Ishikawa (cell line): ENCODE results near the gene YEATS2.
A peak's percentile ranks its signal among the peaks of the same experiment; 100 is the strongest.

ENCODE experiments used
- CEBPB ChIP-seq: IDR thresholded peaks from 2 replicates; pipeline ENCODE4 v1.6.1; 2012
- CREB1 ChIP-seq: IDR thresholded peaks from 2 replicates; pipeline ENCODE4 v1.6.1; 2012; ENCODE audit warnings: low read depth
- EGR1 ChIP-seq: IDR thresholded peaks from 2 replicates; pipeline ENCODE4 v1.6.1; 2012
- EP300 ChIP-seq: IDR thresholded peaks from 2 replicates; pipeline ENCODE4 v1.6.1; 2012; ENCODE audit warnings: borderline replicate concordance
- FOXM1 ChIP-seq: IDR thresholded peaks from 2 replicates; pipeline ENCODE4 v1.6.1; 2012; ENCODE audit warnings: low read depth, borderline replicate concordance
- MAX ChIP-seq: IDR thresholded peaks from 2 replicates; pipeline ENCODE4 v1.6.1; 2012
- NFIC ChIP-seq: IDR thresholded peaks from 2 replicates; pipeline ENCODE4 v1.6.1; 2012
- RAD21 ChIP-seq: IDR thresholded peaks from 2 replicates; pipeline ENCODE4 v1.6.1; 2012; ENCODE audit warnings: low read depth
- REST ChIP-seq: IDR thresholded peaks from 2 replicates; pipeline ENCODE4 v1.6.1; 2012; ENCODE audit warnings: low read depth, mild to moderate bottlenecking
- TAF1 ChIP-seq: IDR thresholded peaks from 2 replicates; pipeline ENCODE4 v1.6.1; 2012; ENCODE audit warnings: low read depth, mild to moderate bottlenecking
- TCF12 ChIP-seq: IDR thresholded peaks from 2 replicates; pipeline ENCODE4 v1.6.1; 2012; ENCODE audit warnings: low read depth
- TEAD4 ChIP-seq: IDR thresholded peaks from 2 replicates; pipeline ENCODE4 v1.6.1; 2012
- USF1 ChIP-seq: IDR thresholded peaks from 2 replicates; pipeline ENCODE4 v1.6.1; 2012
- YY1 ChIP-seq: IDR thresholded peaks from 2 replicates; pipeline ENCODE4 v1.6.1; 2012; ENCODE audit warnings: low read depth
- ZBTB7A ChIP-seq: IDR thresholded peaks from 2 replicates; pipeline ENCODE4 v1.6.1; 2012; ENCODE audit warnings: low read depth

YEATS2 gene

GRCh38 chr3:183664913-183665381 is 32.6 kb upstream of the YEATS2 start:
- TF ChIP-seq EGR1 (no peak), TEAD4 (no peak)

- TF ChIP-seq CEBPB (0 out of 2 replicates have a peak, but pooled peaks have one; percentile 38), EGR1 (no peak)
Measured at GRCh38 chr3:183680061-183680460, 17.5 kb upstream of the YEATS2 start.

GRCh38 chr3:183687705-183688104 is 9.9 kb upstream of the YEATS2 start:
- TF ChIP-seq CEBPB (no peak), TCF12 (no peak), TEAD4 (no peak), MAX (no peak), YY1 (no peak), NFIC (no peak), RAD21 (no peak)

- TF ChIP-seq YY1 (no peak), REST (no peak), TCF12 (no peak), EP300 (no peak), CEBPB (no peak)
Measured at GRCh38 chr3:183688874-183689273, 8.7 kb upstream of the YEATS2 start.

GRCh38 chr3:183690402-183690995 is 7.1 kb upstream of the YEATS2 start:
- TF ChIP-seq ZBTB7A (no peak), CEBPB (no peak), EP300 (no peak), TEAD4 (no peak), TCF12 (no peak), USF1 (no peak), RAD21 (no peak), REST (no peak), NFIC (no peak), MAX (no peak), FOXM1 (no peak), YY1 (no peak), CREB1 (no peak), TAF1 (no peak)

- no peak for TF ChIP-seq TEAD4
- TF ChIP-seq TCF12, result no peak
- no peak for TF ChIP-seq MAX
- TF ChIP-seq FOXM1, result no peak
- TF ChIP-seq REST, result no peak
- TF ChIP-seq RAD21, result no peak
- TF ChIP-seq CREB1, result no peak
- TF ChIP-seq YY1, result no peak
- TF ChIP-seq CEBPB, result no peak
Measured at GRCh38 chr3:183692436-183692835, 5.2 kb upstream of the YEATS2 start.
